Measurements from ENCODE around the gene CLCN3.
"Not testable (repeated sequence)": the region's sequence is repeated elsewhere in the genome, so short reads cannot be mapped to it uniquely, and the experiment has no call there.

- TF ChIP-seq CTCF (IDR thresholded peaks at IDR 0.05 in 2 of 3, conservative IDR thresholded peaks at IDR 0.05 in 1 of 3; ENCODE audit: control insufficient read depth in 2 of 3, extremely low read depth in 1 of 3, insufficient read depth in 1 of 3, low read depth in 3 of 3, low read length in 3 of 3); ZBTB33 (IDR thresholded peaks at IDR 0.05); HCFC1 (IDR thresholded peaks at IDR 0.05; ENCODE audit: low read length); POLR2A (IDR thresholded peaks at IDR 0.05; ENCODE audit: low read depth, low read length): not testable (repeated sequence)
Measured at GRCh38 chr4:169738604-169739003, 118.2 kb downstream of the CLCN3 start.
